Thyroid gland (tissue), 4 donors: Measurements from ENCODE around the gene HSD17B12. TPM values are rescaled to one million over a fixed set of nuclear protein-coding genes. Genes with fewer than 3 reads are reported as not detected.

Source experiments
- DNase-seq, 2 donors: peaks; one replicate each; pipeline ENCODE4 v3.0.0-alpha.2; 2019
- H3K27ac ChIP-seq, 3 donors: fragments of 200-600 bp; sonication (generic); 1 replicate in 2 of 3; 2 replicates in 1 of 3; pipeline ENCODE4 v1.5.1; 2016 to 2019; ENCODE audit warnings: mild to moderate bottlenecking in 1 of 3, moderate library complexity in 1 of 3
- H3K27me3 ChIP-seq: fragments of 200-600 bp; sonication (generic); one replicate; pipeline ENCODE4 v1.5.1; 2019
- H3K36me3 ChIP-seq, 2 donors: fragments of 200-600 bp; sonication (generic); one replicate each; pipeline ENCODE4 v1.5.1; 2016 to 2019
- H3K4me1 ChIP-seq, 2 donors: fragments of 200-600 bp; sonication (generic); one replicate each; pipeline ENCODE4 v1.5.1; 2017 to 2019
- H3K4me3 ChIP-seq, 3 donors: fragments of 200-600 bp; sonication (generic); replicated peaks in 1 of 3; 1 replicate in 2 of 3; 2 replicates in 1 of 3; pipeline ENCODE4 v1.5.1; 2016; ENCODE audit warnings: mild to moderate bottlenecking in 1 of 3
- H3K9me3 ChIP-seq: fragments of 200-600 bp; sonication (generic); one replicate; pipeline ENCODE4 v1.5.1; 2017
- POLR2A ChIP-seq, 2 donors: fragments of 450-650 bp; IDR thresholded peaks; one replicate each; pipeline ENCODE4 v1.6.1; 2017; ENCODE audit warnings: antibody characterized with exemption in 2 of 2, mild to moderate bottlenecking in 2 of 2, moderate library complexity in 1 of 2
- WGBS, 2 donors: methylation state at CpG; one replicate each; pipeline ENCODE4 v1.1.5; 2017; 5-methylcytosine and 5-hydroxymethylcytosine counted together
- intact Hi-C: fragments of 100-400 bp; cut with DNase I; formaldehyde crosslinking; loops from one replicate; pipeline ENCODE4 v1.15.1; 2023
- total RNA-seq, 4 donors: library from RNA; depleted of rRNA; stranded (reverse); fragments of >200 nt; gene quantifications; one replicate each; pipeline ENCODE4 v1.2.3, GENCODE V29; 2016
- TF ChIP-seq, protein P1 (sequence below), 6 experiments: fragments of 200-600 bp in 3 of 6; fragments of 450-650 bp in 3 of 6; sonication (generic) in 3 of 6; IDR thresholded peaks; one replicate each; pipeline ENCODE4 v1.5.1; 2016 to 2019; ENCODE audit warnings: antibody characterized with exemption in 6 of 6, mild to moderate bottlenecking in 2 of 6, inconsistent platforms in 1 of 6, moderate library complexity in 1 of 6

HSD17B12 gene
- total RNA-seq, 4 donors from 2014 or later: 70.1 to 104 (median 94.4) TPM

DNA sequence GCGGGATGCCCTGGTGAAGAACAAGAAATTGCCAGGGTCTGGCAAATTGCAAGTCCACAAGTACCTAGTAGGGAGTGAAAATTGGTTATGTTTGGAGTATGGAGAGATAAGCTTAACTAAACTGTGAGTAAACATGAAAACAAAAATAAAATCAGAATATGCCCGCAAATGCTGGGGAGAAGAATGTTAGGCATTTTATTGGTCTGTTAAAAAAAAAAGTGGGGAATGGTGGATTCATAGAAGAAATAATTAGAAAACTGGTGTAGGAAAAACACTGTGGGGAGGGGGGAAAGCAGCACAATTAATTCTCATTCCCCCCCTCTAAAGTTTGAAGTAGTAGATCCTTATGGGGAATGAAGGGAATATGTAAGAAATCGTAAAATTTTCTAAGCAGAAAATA is 40.6 kb upstream of the HSD17B12 start:
- no peak for DNase-seq
- no peaks in the 10 kb centered on the region for H3K27me3 ChIP-seq
- H3K36me3 ChIP-seq: no peaks in the 10 kb centered on the region
- no peak overlapping the region for H3K27ac ChIP-seq
- TF ChIP-seq, protein P1, sequence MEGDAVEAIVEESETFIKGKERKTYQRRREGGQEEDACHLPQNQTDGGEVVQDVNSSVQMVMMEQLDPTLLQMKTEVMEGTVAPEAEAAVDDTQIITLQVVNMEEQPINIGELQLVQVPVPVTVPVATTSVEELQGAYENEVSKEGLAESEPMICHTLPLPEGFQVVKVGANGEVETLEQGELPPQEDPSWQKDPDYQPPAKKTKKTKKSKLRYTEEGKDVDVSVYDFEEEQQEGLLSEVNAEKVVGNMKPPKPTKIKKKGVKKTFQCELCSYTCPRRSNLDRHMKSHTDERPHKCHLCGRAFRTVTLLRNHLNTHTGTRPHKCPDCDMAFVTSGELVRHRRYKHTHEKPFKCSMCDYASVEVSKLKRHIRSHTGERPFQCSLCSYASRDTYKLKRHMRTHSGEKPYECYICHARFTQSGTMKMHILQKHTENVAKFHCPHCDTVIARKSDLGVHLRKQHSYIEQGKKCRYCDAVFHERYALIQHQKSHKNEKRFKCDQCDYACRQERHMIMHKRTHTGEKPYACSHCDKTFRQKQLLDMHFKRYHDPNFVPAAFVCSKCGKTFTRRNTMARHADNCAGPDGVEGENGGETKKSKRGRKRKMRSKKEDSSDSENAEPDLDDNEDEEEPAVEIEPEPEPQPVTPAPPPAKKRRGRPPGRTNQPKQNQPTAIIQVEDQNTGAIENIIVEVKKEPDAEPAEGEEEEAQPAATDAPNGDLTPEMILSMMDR (IDR thresholded peaks at IDR 0.05): no peak
- no peak for TF ChIP-seq POLR2A (IDR thresholded peaks at IDR 0.05)
- no peaks in the 10 kb centered on the region for H3K9me3 ChIP-seq
- H3K4me1 ChIP-seq: peaks cover 2 to 4% of the 10 kb centered on the region in 2 donors
- 83 to 87% methylated on average over 3 of the region's 3 CpGs for WGBS, 2 donors
- intact Hi-C loops: no loop called here
- H3K4me3 ChIP-seq: no peak overlapping the region

DNA sequence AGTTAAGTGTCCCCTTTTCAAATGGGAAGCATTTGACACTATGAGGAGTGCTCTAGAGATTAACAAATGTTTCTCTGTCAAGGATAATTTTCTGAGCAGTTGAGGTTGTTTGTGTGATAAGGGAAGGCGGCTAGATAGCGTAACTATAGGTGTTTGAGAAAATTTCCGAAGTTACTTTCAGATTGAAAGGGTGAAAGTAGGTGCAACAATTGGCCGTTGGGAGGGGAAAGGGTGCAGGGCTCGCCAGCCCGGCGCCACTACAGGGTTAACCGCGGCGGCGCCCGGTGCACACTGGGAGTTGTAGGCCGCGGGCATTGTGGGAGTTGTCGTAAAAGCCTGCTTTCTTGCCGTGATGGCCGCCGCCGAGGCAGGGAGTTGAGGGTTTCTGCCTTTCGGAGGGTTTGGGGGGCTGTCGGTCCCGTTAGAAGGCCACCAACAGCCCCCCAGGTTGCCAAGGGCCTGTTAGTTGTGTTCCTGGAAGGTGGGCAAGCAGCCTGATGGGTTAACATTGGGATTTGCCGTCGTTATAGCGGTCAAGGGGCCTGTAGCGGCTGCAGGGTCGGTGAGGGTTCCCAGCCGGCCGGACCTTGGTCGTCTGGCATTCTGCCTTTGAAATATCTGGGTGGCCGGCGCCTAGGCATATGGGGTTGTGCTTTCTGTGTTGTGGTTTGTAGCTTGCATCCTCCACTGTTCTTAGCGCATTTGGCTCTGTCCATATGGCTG is 36.5 kb upstream of the HSD17B12 start:
- H3K4me1 ChIP-seq: peaks cover 7 to 8% of the 10 kb centered on the region in 2 donors
- WGBS, 2 donors: 0 to 1% methylated on average over 20 to 31 of the region's 33 CpGs
- H3K9me3 ChIP-seq: no peaks in the 10 kb centered on the region
- DNase-seq: peak; percentile 83 to 85
- intact Hi-C loops: no loop called here
- no peaks in the 10 kb centered on the region for H3K36me3 ChIP-seq
- H3K27ac ChIP-seq: peak overlapping the region in 2 of 3 donors; percentile 51 to 82
- H3K4me3 ChIP-seq: peak overlapping the region; percentile 79 to 100 (median 100)
- no peaks in the 10 kb centered on the region for H3K27me3 ChIP-seq
- TF ChIP-seq, protein P1 (IDR thresholded peaks at IDR 0.05): peak in 2 of 6 experiments; percentile 2 to 26
- TF ChIP-seq POLR2A (IDR thresholded peaks at IDR 0.05): peak in 1 of 2 donors; percentile 45

DNA sequence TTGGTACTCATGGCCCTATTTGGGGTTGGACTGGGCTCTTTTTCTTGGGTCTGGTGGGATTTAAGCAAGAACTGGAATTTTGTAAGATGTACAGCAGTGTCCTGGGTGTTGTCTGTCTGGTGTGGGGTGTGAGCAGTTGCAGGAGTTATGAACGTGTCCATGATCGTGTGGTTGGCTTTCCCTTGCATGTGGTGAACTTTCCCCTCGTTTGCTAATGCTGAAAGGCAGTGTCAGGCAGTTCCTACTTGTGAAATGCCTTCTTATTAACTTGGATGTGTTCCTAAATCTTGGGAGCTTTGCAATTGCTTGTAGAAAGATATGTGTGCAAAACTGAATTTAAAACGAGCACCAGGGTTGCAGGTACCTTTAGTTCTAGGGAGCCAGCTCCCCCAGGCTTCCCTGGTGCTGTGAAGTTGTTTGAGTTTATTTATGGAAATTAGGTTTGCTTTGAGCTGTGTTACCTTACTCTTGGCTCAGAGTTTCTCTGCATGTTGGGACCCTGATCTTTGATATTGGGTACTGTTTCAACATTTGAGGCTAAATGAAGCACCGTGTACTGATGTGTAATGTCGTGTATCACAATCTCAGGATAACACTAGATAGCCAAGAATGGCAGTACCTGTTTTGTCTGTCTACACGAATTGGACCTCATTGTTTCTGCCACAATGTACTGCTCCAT is 35.8 kb upstream of the HSD17B12 start:
- no peaks in the 10 kb centered on the region for H3K36me3 ChIP-seq
- 22 to 24% methylated on average over 7 of the region's 7 CpGs for WGBS, 2 donors
- peak overlapping the region in 1 of 3 donors; percentile 82 for H3K27ac ChIP-seq
- H3K4me3 ChIP-seq: peak overlapping the region; percentile 79 to 100 (median 100)
- no peak for TF ChIP-seq POLR2A (IDR thresholded peaks at IDR 0.05)
- TF ChIP-seq, protein P1 (IDR thresholded peaks at IDR 0.05): no peak
- H3K27me3 ChIP-seq: no peaks in the 10 kb centered on the region
- DNase-seq: peak in 1 of 2 donors; percentile 2
- intact Hi-C loops: no loop called here
- peaks cover 7 to 8% of the 10 kb centered on the region in 2 donors for H3K4me1 ChIP-seq
- no peaks in the 10 kb centered on the region for H3K9me3 ChIP-seq

DNA sequence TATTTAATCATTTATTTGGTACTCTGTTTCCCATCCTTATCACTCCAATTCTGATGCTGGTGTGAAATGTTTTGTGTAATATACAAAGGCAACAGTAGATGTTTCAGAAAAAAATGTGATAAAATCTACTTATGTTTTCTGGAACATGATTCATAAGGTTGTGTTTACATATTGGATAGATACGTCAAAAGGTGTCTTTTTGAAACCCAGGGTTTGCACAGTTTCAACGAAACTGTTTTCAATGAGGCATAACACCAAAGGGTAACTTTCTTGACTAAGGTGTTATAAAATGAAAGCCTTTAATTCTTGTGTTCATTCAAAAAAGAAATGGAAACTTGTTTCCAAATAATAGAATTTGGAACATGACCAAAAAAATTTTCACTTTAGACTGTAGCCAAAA is 33.8 kb upstream of the HSD17B12 start:
- 84 to 91% methylated on average over 2 of the region's 2 CpGs for WGBS, 2 donors
- H3K36me3 ChIP-seq: no peaks in the 10 kb centered on the region

More for the DNA sequence above, 33.8 kb upstream of the HSD17B12 start:
- intact Hi-C loops: no loop called here
- H3K9me3 ChIP-seq: no peaks in the 10 kb centered on the region
- H3K4me3 ChIP-seq: no peak overlapping the region
- TF ChIP-seq POLR2A (IDR thresholded peaks at IDR 0.05): no peak
- TF ChIP-seq, protein P1 (IDR thresholded peaks at IDR 0.05): no peak
- H3K4me1 ChIP-seq: peaks cover 7 to 8% of the 10 kb centered on the region in 2 donors
- no peak for DNase-seq
- H3K27me3 ChIP-seq: no peaks in the 10 kb centered on the region
- no peak overlapping the region for H3K27ac ChIP-seq
